ENCODE results near the gene C17orf67.

DNA sequence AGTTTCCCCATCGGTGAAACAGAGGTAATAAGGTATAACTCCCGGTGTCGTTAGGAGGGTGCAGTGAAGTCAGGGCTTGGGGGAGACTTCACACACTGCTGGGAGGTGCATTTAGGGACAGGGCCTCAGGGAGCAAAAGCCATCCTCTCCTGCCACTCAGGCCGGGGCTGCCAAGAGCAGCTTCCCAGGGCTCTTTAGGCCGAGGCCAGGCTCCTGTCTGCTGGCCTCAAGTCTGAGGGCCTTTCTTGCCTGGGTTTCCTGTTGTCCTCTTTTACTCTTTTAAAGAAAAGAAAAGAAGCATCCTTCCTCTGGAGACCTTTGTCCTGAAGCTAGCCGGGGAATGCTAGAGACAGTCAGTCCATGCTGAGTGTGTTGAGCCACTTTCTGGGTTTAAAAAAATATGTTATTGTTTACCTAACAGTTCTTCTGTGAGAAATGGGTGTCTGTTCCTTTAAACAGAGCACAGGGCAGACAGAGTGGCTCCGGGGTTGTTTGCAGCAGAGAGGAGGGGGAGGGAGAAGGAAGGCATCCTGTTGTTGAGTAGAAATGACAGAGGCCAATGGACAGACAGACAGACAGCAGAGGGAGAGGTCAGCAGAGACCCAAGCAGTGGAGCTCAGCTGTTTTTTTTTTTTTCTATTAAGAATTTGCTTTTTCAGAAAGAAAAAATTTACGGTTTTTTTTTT lies 79.1 kb downstream of the C17orf67 start:
- TF ChIP-seq POLR2AphosphoS5 (IDR thresholded peaks at IDR 0.05; ENCODE audit: low read depth, low read length), result no peak
- TF ChIP-seq POLR2A (IDR thresholded peaks at IDR 0.05; ENCODE audit: low read depth, low read length), result no peak

Measured in GM12892 (cell line).